Measurements from ENCODE around the gene COX7A1.
"Not testable (repeated sequence)": the region's sequence is repeated elsewhere in the genome, so short reads cannot be mapped to it uniquely, and the experiment has no call there.

The COX7A1 gene

GRCh38 chr19:36141039-36141927 is 11.0 kb downstream of the COX7A1 start:
- DNase-seq: peak; percentile 94

GRCh38 chr19:36140304-36141038 is 11.8 kb downstream of the COX7A1 start:
- peak; percentile 85 for DNase-seq

- DNase-seq: peak; percentile 98
Measured at GRCh38 chr19:36139473-36140303, 12.6 kb downstream of the COX7A1 start, which contains the start of gene CAPNS1. TSS of gene CAPNS1 (plus strand) at chr19:36140066. CDS start at chr19:36141012, 946 bp downstream.

DNA sequence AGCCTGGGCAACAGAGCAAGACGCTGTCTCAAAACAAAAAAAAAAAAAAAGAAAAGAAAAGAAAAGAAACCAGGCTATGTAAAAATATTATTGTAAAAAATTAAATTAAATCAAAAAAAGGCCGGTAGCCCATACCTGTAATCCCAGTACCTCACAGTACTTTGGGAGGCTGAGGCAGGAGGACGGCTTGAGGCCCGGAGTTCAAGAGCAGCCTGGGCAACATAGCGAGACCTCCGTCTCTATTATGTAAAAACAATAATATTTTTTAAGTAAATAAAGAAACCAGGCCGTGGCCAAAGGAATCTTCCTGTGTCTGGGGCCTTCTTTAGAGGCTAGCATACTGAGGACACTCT is 13.2 kb downstream of the COX7A1 start:
- no peak for DNase-seq

- DNase-seq: peak; percentile 53
Measured at GRCh38 chr19:36136964-36137686, 15.1 kb downstream of the COX7A1 start.

- DNase-seq: not testable (repeated sequence)
Measured at GRCh38 chr19:36134867-36135266, 17.4 kb downstream of the COX7A1 start.

GRCh38 chr19:36131221-36131620 is 21.0 kb downstream of the COX7A1 start:
- peak; percentile 34 for DNase-seq

DNA sequence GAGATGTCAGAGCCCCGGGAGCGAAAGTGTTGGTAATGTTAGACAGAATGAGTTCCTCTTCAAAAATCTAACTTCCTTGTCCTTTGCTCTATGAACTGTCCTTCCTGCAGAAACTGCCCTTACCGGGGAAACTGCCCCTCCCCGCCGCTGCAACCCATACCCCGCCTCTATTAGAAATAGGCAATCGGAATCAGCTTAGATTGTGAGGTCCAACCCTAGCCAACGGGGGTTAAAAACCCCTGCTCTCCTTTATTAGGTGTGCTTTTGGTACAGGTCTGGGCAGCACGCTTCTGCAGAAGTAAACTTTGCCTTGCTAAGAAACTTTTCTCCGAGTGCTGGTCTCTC is 23.9 kb downstream of the COX7A1 start:
- peak; percentile 67 for DNase-seq

GRCh38 chr19:36125557-36125956 is 26.7 kb downstream of the COX7A1 start:
- no peak for DNase-seq

DNA sequence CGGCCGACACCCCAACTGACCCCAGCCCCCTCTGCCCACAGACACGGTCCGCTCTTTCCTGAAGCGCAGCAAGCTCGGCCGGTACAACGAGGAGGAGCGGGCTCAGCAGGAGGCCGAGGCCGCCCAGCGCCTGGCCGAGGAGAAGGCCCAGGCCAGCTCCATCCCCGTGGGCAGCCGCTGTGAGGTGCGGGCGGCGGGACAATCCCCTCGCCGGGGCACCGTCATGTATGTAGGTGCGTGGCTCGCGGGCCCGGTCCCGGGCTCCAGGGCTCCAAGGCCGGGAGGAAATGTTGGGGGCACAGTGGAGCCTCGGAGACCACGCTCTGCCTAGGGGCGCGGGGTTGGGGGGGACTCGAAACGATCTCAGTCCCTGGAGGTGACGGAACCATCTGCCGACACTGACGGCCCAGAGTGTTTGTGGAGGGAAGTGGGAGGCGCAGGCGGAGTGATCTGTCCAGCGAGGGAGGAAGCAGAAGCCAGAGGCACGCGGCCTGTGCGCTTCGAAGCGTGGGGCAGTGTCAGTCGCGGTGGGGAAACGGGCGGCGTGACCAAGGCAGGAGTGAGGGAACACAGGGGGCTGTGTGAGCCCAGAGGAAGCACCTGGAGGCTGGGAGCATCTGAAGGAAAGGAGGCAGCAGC is 30.6 kb downstream of the COX7A1 start:
- no peak for DNase-seq

DNA sequence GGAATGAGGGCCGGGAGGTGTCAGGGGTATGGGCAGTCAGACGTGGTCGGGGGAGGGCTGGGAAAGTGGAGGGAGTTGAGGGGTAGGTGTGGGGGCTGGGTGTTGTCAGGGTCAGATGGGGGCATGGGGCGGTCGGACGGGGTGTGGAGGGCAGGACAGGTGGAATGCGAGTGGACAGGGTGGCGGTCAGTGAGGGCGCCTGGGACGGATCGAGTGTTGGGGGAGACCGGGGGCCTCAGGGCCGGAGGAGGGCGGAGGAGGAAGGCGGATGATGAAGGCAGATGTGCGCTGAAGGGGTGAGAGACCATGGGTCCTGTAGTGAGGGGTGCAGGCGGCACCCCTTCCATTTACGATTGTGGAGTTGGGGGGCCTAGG is 31.3 kb downstream of the COX7A1 start:
- DNase-seq: no peak

DNA sequence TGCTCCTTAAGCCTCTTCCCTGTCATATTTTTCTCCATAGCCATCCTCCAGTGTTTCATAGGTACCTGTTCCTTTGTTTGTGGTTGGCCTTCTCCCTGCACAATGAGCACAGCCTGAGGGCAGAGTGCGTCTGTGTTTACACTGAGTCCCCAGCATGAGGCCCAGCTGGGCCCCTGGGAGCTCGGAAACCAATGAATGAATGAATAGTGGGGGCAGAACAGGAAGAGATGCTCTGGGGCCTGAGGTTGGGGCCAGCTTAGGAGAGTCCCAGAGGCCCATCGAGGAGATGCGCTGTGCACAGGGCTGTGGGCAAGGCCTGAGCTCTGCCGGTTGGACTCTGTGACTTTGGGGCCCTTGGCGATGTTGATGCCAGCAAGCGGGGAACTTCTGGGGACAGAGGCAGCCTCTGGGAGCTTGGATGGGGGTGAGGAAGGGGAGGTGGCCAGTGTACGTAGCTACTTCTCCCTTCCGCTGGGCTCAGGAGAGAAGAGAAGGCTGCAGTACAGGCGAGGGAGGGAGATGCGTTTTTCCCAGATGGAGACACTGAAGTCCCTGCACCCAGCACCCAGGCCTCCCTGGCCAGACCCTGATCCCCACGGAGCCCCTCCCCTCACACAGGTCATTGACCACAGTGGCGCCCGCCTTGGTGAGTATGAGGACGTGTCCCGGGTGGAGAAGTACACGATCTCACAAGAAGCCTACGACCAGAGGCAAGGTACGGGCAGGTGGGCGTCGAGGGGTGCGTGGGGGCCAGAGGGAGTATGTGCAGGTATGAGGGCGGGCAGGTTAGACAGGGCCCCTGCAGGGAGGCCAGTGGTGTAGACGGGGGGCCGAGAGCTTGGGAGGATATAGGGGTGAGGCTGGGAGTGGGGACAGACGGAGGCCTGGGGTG is 31.9 kb downstream of the COX7A1 start:
- no peak for DNase-seq

DNA sequence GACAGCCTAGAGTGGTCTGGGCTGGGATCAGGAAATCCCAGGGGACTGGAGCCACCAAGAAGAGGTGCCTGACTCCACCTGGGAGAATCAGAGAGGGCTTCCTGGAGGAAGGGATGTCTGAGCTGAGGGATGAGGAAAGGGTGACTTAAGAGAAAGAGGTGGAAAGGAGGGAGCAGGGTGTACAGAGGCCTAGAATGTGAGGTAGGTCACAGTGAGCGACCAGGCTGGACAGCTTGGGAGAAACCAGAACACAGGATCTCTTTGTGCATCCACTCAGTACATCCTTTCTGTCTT is 36.0 kb downstream of the COX7A1 start:
- no peak for DNase-seq

DNA sequence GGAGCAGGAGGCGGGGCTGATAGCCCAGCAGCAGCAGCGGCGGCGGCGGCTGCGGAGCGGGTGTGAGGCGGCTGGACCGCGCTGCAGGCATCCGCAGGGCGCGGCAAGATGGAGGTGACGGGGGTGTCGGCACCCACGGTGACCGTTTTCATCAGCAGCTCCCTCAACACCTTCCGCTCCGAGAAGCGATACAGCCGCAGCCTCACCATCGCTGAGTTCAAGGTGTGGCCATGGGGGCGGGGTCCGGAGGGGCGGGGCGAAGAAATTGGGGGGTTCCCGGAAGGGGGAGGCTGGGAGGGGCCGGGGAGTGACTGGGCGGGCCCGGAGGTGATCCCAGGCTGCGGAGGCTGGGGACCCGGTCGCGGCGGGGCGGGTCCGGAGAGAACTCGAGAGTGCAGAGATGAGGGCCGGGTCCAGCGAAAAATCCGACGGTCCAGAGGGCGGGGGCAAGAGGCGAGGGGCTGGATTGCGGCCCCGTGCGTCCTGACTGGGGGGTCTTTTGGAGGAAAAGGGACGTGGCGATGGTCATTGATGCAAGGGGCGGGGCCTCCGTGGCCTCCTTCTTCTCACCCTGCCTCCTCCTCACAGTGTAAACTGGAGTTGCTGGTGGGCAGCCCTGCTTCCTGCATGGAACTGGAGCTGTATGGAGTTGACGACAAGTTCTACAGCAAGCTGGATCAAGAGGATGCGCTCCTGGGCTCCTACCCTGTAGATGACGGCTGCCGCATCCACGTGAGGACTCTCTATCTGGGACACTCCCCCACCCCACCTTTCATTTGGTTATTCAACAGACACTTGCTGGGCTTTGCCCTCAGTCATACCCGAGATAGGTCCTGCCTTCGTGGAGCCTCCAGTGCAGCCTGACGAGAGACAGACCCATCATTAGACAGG is 36.5 kb downstream of the COX7A1 start, which contains the start of gene TBCB:
TSS of gene TBCB (plus strand) at position 16 of the 891 bp plus-strand sequence. CDS start at position 109, 93 bp downstream.
- no peak for DNase-seq

DNA sequence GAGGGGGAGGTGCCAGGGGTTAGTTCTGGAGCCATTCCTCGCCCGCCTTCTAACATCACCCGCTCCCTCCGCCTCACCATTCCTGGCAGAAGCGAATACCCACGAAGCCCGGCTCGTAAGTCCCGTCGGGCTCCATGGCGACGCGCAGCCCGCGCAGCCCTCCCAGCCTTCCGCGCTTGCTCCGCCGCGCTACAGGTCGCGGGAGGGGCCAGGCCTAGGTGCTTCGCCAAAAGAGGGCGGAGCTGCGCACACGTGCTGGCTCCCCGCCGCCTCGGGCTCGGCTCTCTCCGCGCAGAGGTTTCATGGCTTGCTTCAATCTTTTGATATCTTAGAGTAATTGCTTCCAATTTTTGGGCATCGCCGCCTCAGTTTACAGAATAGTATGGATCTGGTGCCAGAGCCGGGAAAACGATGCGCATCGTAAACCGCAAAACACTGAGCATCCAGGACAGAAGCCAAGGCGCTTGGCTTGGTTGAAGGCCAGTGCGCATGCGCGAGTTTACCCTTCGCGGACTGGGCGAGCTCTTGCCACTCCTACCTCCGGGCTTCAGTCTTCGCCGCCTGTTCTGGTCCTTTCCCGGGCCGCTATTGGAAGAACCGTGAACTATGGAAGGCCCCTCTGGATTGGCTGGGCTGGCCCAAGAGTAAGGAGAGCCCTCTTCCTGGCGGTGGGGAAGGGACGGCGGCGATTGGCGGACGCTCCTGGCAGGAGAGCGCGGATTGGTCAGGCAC is 37.4 kb downstream of the COX7A1 start, which contains the start of gene POLR2I:
TSS of gene POLR2I (minus strand) at position 155 of the 732 bp plus-strand sequence. CDS start at position 136, 19 bp downstream.
- DNase-seq: peak; percentile 100

- peak; percentile 44 for DNase-seq
Measured at GRCh38 chr19:36113894-36114720, 38.1 kb downstream of the COX7A1 start.

DNA sequence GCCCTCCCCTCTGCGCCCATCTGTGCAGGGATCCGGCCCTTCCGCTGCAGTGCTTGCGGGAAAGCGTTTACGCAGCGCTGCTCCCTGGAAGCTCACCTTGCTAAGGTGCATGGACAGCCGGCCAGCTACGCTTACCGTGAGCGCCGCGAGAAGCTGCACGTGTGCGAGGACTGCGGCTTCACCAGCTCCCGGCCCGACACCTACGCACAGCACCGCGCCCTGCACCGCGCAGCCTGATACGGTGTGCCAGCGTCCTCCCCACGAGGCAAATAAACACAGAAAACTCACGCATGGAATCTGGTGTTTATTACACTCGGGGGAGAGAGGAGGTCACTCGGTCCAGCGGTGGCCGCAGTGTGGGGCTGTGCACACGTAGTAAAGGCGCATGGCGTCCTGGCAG is 38.8 kb downstream of the COX7A1 start:
- DNase-seq: no peak

DNA sequence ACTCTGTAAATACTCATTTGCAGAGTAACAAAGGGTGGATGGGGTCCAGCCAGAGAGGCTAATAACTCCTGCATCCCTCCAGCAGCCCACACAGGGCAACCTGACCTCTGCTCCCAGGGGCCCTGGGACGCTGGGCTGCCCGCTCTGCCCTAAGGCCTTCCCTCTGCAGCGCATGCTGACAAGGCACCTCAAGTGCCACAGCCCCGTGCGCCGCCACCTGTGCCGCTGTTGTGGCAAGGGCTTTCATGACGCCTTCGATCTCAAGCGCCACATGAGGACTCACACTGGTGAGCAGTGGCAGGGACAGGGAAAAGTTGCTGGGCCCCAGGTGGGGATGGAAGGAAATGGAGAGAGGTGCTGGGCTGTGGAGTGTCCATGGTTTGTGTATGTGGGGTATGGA is 39.6 kb downstream of the COX7A1 start:
- DNase-seq: no peak
